SKM-1 (cell line): ENCODE measurements around the gene PAIP1.
"Not testable (repeated sequence)": the region's sequence is repeated elsewhere in the genome, so short reads cannot be mapped to it uniquely, and the experiment has no call there.

ENCODE experiments used
- DNase-seq: peaks from one replicate; lab custom pipeline; 2025; ENCODE audit not compliant: unreplicated experiment; lab: John Stamatoyannopoulos, UW

The PAIP1 gene

GRCh38 chr5:43572357-43572756, 15.5 kb upstream of the PAIP1 start:
- DNase-seq, result no peak

GRCh38 chr5:43571237-43571636, 14.4 kb upstream of the PAIP1 start:
- DNase-seq, result no peak

GRCh38 chr5:43570450-43571158, 13.7 kb upstream of the PAIP1 start:
- no peak for DNase-seq

GRCh38 chr5:43569236-43569746, 12.4 kb upstream of the PAIP1 start:
- DNase-seq, result no peak

- DNase-seq, result no peak
Measured at GRCh38 chr5:43567967-43568366, 11.1 kb upstream of the PAIP1 start.

GRCh38 chr5:43565043-43565442, 8.2 kb upstream of the PAIP1 start:
- no peak for DNase-seq

GRCh38 chr5:43564289-43564850, 7.5 kb upstream of the PAIP1 start:
- DNase-seq, result no peak

GRCh38 chr5:43563321-43563720, 6.4 kb upstream of the PAIP1 start:
- no peak for DNase-seq

GRCh38 chr5:43561356-43561755, 4.5 kb upstream of the PAIP1 start:
- no peak for DNase-seq

- DNase-seq, result no peak
Measured at GRCh38 chr5:43560128-43560527, 3.3 kb upstream of the PAIP1 start.

- DNase-seq, result not testable (repeated sequence)
Measured at GRCh38 chr5:43556607-43556856, 345 bp downstream of the PAIP1 start.

- no peak for DNase-seq
Measured at GRCh38 chr5:43555895-43556606, 826 bp downstream of the PAIP1 start.

GRCh38 chr5:43554497-43554896, 2.4 kb downstream of the PAIP1 start:
- DNase-seq, result no peak

- no peak for DNase-seq
Measured at GRCh38 chr5:43553381-43553780, 3.5 kb downstream of the PAIP1 start.

GRCh38 chr5:43551731-43552130, 5.1 kb downstream of the PAIP1 start:
- no peak for DNase-seq

- DNase-seq, result not testable (repeated sequence)
Measured at GRCh38 chr5:43549272-43549671, 7.6 kb downstream of the PAIP1 start.

- DNase-seq, result no peak
Measured at GRCh38 chr5:43548358-43548757, 8.5 kb downstream of the PAIP1 start.

GRCh38 chr5:43547532-43547931, 9.3 kb downstream of the PAIP1 start:
- no peak for DNase-seq

GRCh38 chr5:43543434-43543833, 13.4 kb downstream of the PAIP1 start:
- DNase-seq, result no peak

- DNase-seq, result no peak
Measured at GRCh38 chr5:43540746-43541145, 16.1 kb downstream of the PAIP1 start.

- DNase-seq, result no peak
Measured at GRCh38 chr5:43536972-43537371, 19.9 kb downstream of the PAIP1 start.

GRCh38 chr5:43533646-43534045, 23.2 kb downstream of the PAIP1 start:
- DNase-seq, result no peak
